Subcutaneous abdominal adipose tissue (tissue), 5 donors: Measurements from ENCODE around the gene RBM20.

Source experiments
- H3K27ac ChIP-seq: one replicate; pipeline ENCODE4 v1.7.0; 2013; ENCODE audit warnings: low read depth, mild to moderate bottlenecking, inconsistent platforms, low read length, moderate library complexity
- H3K27me3 ChIP-seq, 5 donors: one replicate each; pipeline ENCODE4 v1.7.0; 2013; ENCODE audit warnings: low read length in 5 of 5, inconsistent platforms in 1 of 5; ENCODE audit not compliant: control insufficient read depth in 5 of 5, insufficient read depth in 4 of 5
- H3K36me3 ChIP-seq, 5 donors: one replicate each; pipeline ENCODE4 v1.7.0; 2013; ENCODE audit warnings: low read length in 5 of 5; ENCODE audit not compliant: control insufficient read depth in 5 of 5, insufficient read depth in 5 of 5
- H3K4me1 ChIP-seq, 5 donors: one replicate each; pipeline ENCODE4 v1.7.0; 2013; ENCODE audit warnings: low read length in 5 of 5, mild to moderate bottlenecking in 3 of 5, moderate library complexity in 1 of 5; ENCODE audit not compliant: control insufficient read depth in 5 of 5, insufficient read depth in 5 of 5
- H3K4me3 ChIP-seq, 5 donors: one replicate each; pipeline ENCODE4 v1.7.0; 2013; ENCODE audit warnings: low read length in 5 of 5, low read depth in 1 of 5
- H3K9ac ChIP-seq, 5 donors: one replicate each; pipeline ENCODE4 v1.7.0; 2013; ENCODE audit warnings: low read length in 5 of 5, mild to moderate bottlenecking in 4 of 5, moderate library complexity in 3 of 5
- H3K9me3 ChIP-seq, 5 donors: one replicate each; pipeline ENCODE4 v1.7.0; 2013; ENCODE audit warnings: low read length in 5 of 5; ENCODE audit not compliant: control insufficient read depth in 5 of 5
- donor health status: healthy.
- donor health status: healthy.
- donor health status: healthy.
- donor health status: healthy.
- donor health status: healthy.

The RBM20 gene

DNA sequence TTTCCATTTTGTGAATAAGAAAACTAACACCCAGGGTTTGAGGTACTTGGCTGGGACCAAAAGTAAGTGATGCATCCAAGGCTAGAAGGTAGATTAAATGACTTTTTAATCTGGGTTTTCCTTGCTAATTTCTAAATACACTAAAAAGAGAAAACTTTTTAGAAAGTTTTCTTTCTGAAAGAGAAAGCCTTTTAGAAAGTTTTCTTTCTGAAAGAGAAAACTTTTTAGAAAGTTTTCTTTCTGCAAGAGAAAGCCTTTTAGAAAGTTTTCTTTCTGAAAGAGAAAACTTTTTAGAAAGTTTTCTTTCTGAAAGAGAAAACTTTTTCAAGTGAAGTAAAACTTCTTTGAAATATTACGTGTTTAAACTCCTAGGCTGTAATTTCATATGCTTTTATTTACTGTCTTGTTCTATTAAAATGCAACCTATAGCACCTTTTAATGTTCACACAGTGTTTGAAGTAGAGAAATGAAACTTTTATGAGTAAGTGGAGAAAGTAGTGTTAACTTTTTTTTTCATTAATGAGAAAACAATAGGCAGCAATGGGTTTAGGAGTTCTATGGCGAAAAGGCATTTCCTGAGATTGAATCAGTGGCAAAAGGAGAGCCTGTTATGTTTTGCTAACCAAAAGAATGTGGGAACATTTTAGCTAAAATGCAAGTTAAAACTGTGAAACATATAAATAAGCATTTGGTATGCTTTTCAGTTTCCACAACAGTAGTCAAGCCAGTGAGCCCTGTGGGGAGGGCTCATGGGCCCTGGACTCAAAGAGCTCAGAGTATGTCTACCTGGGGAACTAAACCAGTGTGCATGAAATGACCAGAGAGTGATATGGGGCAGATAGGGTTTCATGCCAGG lies 103.7 kb downstream of the RBM20 start:
- Histone ChIP-seq H3K9ac (no peak overlapping the region), H3K4me3 (no peak overlapping the region), H3K27ac (no peak overlapping the region), H3K27me3 (no peaks in the 10 kb centered on the region), H3K4me1 (peaks cover 0 to 28% (median 3%) of the 10 kb centered on the region in 5 donors), H3K36me3 (no peaks in the 10 kb centered on the region), H3K9me3 (no peaks in the 10 kb centered on the region)

DNA sequence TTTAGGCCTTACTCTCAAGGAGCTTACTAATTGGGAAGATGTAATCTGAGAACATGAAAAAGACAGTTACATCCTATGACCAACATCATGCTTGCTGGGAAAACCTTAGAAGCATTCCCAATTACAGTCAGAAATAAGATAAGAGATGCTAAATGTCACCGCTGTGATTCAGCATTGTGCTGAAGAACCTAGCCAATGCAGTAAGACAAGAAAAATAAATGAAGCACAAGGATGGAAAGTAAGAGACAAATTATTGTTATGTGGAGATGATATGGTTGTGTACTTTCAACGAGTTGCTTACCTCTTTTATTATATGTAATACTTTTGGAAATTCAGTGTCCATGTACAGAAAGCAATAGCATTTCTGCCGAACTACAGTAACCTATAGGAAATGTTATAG lies 104.8 kb downstream of the RBM20 start:
- no peak overlapping the region for H3K4me3 ChIP-seq
- H3K9me3 ChIP-seq, result no peaks in the 10 kb centered on the region
- no peaks in the 10 kb centered on the region for H3K27me3 ChIP-seq
- no peak overlapping the region for H3K9ac ChIP-seq
- H3K4me1 ChIP-seq, result peaks cover 0 to 28% (median 3%) of the 10 kb centered on the region in 5 donors
- H3K27ac ChIP-seq, result no peak overlapping the region
- no peaks in the 10 kb centered on the region for H3K36me3 ChIP-seq

DNA sequence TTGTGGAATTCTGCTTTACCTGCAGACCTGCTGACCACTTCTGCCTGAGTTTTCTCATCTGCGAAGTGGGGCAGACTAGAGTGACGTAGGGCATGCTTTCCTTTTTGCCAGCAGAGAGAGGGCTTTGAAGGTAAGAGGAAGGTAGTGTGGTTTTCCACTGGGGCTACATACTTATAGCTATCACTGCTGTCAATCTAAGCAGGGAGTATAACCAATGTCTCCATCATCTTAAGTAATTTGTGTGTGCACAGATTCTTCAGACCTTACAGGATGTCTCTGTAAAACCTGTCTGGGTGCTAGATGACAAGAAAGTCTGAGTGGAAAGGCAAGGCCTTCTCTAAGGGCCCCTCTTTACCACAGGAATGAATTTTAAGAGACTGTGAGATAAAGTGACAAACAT lies 106.8 kb downstream of the RBM20 start:
- Histone ChIP-seq H3K9me3 (no peaks in the 10 kb centered on the region), H3K4me3 (no peak overlapping the region), H3K36me3 (no peaks in the 10 kb centered on the region), H3K4me1 (peaks cover 0 to 23% (median 2%) of the 10 kb centered on the region in 5 donors), H3K9ac (no peak overlapping the region), H3K27ac (no peak overlapping the region), H3K27me3 (no peaks in the 10 kb centered on the region)

DNA sequence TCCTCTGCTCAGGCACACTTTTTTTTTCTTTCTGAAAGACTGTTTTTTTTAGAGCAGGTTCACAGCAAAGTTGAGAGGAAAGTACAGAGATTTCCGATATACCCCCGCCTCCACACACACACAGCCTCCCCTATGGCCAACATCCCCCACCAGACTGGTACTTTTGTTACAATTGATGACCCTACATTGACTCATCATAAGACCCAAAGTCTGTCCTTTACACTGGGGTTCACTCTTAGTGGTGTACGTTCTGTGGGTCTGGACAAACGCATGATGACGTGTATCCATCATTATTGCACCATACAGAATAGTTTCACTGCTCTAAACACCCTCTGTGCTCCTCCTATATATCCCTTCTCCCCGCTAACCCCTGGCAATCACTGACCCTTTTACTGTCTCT lies 107.7 kb downstream of the RBM20 start:
- no peak overlapping the region for H3K27ac ChIP-seq
- H3K4me1 ChIP-seq, result peaks cover 0 to 26% (median 0%) of the 10 kb centered on the region in 5 donors
- no peaks in the 10 kb centered on the region for H3K36me3 ChIP-seq
- no peaks in the 10 kb centered on the region for H3K9me3 ChIP-seq
- no peak overlapping the region for H3K4me3 ChIP-seq
- H3K27me3 ChIP-seq, result no peaks in the 10 kb centered on the region
- no peak overlapping the region for H3K9ac ChIP-seq

DNA sequence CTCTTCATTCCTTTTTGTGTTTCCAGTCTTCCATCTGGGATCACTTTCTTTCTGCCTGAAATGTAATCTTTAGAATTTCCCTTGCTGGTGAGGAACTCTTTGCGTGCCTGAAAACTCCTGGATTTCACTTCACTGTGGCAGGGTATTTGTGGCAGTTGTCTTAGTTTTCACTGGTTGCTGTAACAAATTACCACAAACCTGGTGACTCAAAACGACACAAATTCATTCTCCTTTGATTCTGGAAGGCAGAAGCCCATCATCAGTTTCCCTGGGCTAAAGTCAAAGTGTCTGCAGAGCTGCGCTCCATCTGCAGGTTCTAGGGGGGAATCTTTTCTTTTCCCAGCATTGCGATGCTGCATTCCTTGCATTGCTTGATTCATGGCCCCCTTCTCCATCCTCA lies 109.3 kb downstream of the RBM20 start:
- Histone ChIP-seq H3K27me3 (no peaks in the 10 kb centered on the region), H3K36me3 (no peaks in the 10 kb centered on the region), H3K4me1 (peaks cover 0 to 31% (median 0%) of the 10 kb centered on the region in 5 donors), H3K9ac (no peak overlapping the region), H3K27ac (no peak overlapping the region), H3K4me3 (no peak overlapping the region), H3K9me3 (no peaks in the 10 kb centered on the region)

DNA sequence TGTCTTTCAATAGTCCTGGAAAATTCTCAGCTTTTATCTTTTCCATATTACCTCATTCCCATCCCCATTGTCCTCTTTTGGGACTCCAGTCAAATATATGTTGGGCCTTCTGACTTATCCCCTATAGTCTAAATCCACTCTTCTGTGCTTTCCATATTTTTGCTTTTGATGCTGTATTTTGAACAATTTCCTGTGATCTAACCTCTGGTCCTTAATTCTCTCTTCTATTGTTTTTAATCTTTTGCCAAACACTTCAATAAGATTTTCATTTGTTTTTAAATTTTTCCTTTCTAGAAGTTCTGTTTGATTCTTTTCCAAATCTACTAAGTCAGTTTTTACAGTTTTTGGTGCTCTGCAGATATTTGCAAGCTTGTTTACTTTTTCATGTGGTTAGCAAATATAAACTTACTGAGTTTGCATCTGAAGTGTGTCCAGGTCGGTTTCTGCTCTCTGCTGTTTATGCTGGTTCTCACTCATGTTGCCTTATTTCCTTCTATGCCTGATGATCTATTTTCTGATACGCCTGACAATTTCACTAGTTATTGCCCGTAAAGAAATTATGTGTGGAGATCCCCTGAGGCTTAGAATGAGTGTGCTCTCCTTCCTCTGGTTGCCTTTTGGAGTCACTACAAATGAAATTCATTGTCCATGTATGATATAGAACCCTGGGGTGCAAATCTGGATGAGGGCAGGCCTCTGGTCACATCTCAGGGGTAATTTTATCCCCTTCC lies 110.4 kb downstream of the RBM20 start:
- no peaks in the 10 kb centered on the region for H3K36me3 ChIP-seq
- H3K4me1 ChIP-seq, result peaks cover 0 to 41% (median 0%) of the 10 kb centered on the region in 5 donors
- H3K9me3 ChIP-seq, result no peaks in the 10 kb centered on the region
- no peak overlapping the region for H3K4me3 ChIP-seq
- H3K27me3 ChIP-seq, result no peaks in the 10 kb centered on the region
- H3K9ac ChIP-seq, result no peak overlapping the region
- H3K27ac ChIP-seq, result no peak overlapping the region

DNA sequence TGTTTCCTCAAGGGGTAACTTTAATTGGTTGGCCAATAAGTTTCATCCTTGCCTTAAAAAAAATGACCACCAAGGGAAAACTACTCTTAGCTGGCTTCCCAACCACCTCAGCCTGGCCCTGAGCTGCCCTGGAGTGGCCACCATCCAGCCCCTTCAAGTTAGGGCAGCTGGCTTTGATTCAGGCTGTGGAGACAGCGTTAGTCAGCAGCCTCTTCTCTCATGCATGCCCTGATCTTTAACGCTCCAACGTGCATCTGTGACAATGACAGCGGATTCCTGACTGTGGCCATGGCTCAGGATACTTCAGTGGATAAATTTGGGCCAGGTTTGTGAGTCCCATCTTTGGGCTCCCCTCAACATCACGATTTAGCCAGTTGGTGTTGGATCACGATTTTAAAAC lies 111.6 kb downstream of the RBM20 start:
- no peak overlapping the region for H3K27ac ChIP-seq
- peaks cover 0 to 2% (median 0%) of the 10 kb centered on the region in 5 donors for H3K27me3 ChIP-seq
- peaks cover 0 to 47% (median 0%) of the 10 kb centered on the region in 5 donors for H3K4me1 ChIP-seq
- H3K36me3 ChIP-seq, result no peaks in the 10 kb centered on the region
- no peak overlapping the region for H3K4me3 ChIP-seq
- H3K9ac ChIP-seq, result no peak overlapping the region
- H3K9me3 ChIP-seq, result no peaks in the 10 kb centered on the region

DNA sequence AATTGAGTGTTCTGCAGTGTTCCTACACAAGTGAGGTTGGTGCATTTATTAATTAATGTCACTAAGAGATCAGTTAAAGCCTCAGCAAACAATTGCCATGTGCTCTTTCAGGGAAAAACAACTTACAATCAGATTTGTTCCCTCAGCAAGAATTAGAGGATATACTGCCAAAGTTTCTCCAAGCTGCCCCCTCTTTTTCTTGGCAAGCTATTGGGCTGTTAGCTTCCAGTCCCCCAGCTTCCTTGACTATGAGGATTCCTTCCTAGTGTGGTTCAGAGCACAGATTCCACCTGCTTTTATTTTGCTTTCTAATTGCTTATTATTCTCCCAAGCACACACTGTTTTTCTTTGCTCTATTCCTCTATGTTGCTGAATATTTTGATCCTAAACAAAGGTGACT lies 112.7 kb downstream of the RBM20 start:
- H3K36me3 ChIP-seq, result no peaks in the 10 kb centered on the region
- peaks cover 0 to 46% (median 0%) of the 10 kb centered on the region in 5 donors for H3K4me1 ChIP-seq
- no peaks in the 10 kb centered on the region for H3K9me3 ChIP-seq
- no peak overlapping the region for H3K9ac ChIP-seq
- no peak overlapping the region for H3K4me3 ChIP-seq
- no peak overlapping the region for H3K27ac ChIP-seq
- peaks cover 0 to 2% (median 0%) of the 10 kb centered on the region in 5 donors for H3K27me3 ChIP-seq

DNA sequence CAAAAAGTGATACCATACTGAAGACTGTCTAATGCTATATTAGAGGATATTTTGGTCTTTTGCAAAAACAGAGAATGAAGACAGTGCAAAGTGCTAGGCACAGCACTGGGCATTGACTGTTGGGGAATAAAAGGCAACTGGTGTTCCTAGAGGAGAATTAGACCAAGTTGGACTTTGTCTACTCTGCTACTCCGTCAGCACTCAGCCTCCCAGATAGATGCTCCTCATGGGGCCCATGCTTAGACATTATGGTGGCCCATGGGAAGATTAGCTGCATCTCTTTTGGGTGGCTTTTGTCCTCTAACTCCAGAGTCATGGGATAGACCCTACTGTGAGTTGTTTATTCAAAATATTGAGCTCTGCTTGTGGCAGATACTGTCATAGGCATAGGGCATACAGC lies 113.5 kb downstream of the RBM20 start:
- Histone ChIP-seq H3K36me3 (no peaks in the 10 kb centered on the region), H3K4me3 (no peak overlapping the region), H3K4me1 (peaks cover 0 to 40% (median 0%) of the 10 kb centered on the region in 5 donors), H3K9ac (no peak overlapping the region), H3K27me3 (peaks cover 0 to 2% (median 0%) of the 10 kb centered on the region in 5 donors), H3K9me3 (no peaks in the 10 kb centered on the region), H3K27ac (no peak overlapping the region)

DNA sequence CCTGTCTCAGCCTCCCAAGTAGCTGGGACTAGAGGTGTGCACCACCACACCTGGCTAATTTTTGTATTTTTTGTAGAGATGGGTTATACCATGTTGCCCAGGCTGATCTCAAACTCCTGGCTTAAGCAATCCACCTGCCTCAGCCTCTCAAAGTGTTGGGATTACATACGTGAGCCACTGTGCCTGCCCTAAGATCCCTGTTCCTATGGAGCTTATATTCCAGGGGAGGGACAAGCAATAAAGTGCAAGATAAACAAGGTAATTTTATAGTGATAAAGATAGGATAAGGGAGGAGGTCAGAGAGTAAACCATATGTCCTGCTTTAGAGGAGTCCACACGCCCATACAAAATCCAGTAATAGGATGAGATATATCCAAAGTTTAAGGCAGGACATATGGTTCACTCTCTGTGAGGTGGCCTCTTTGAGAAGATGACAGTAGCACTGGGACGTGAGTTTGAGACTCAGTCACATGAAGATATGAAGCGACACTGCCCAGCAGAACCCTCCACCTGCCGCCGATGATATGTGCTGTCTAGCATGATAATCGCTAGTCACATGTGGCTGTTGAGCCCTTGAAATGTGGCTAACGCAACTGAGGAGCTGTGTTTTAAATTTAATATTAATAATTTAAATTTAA lies 114.1 kb downstream of the RBM20 start:
- no peaks in the 10 kb centered on the region for H3K36me3 ChIP-seq
- no peak overlapping the region for H3K4me3 ChIP-seq
- no peaks in the 10 kb centered on the region for H3K9me3 ChIP-seq
- no peak overlapping the region for H3K9ac ChIP-seq
- no peak overlapping the region for H3K27ac ChIP-seq
- H3K27me3 ChIP-seq, result peaks cover 0 to 3% (median 0%) of the 10 kb centered on the region in 5 donors
- H3K4me1 ChIP-seq, result peaks cover 0 to 40% (median 0%) of the 10 kb centered on the region in 5 donors
